OCI-LY1 (cell line): Measurements from ENCODE around the gene PLPPR4.

Source experiments
- H2AFZ ChIP-seq: fragments of 200-600 bp; sonication (generic), shearing (Covaris generic); 2 replicates; pipeline ENCODE4 v1.6.0; 2014; ENCODE audit warnings: antibody characterized with exemption, mild to moderate bottlenecking, low read length
- H3F3A ChIP-seq: fragments of 200-600 bp; sonication (generic), shearing (Covaris generic); 2 replicates; pipeline ENCODE4 v1.6.0; 2014; ENCODE audit warnings: mild to moderate bottlenecking, antibody characterized with exemption, low read length, moderate library complexity; ENCODE audit not compliant: insufficient read depth
- H3K27ac ChIP-seq: fragments of 200-600 bp; sonication (generic); 2 replicates; pipeline ENCODE4 v1.5.1; 2014; ENCODE audit warnings: low read length, mixed run types, mild to moderate bottlenecking, low read depth; ENCODE audit not compliant: poor library complexity, severe bottlenecking
- H3K27me3 ChIP-seq: fragments of 200-600 bp; sonication (generic); 2 replicates; pipeline ENCODE4 v1.6.0; 2014; ENCODE audit warnings: antibody characterized with exemption, mild to moderate bottlenecking, low read length, moderate library complexity; ENCODE audit not compliant: insufficient read depth
- H3K36me3 ChIP-seq: fragments of 200-600 bp; sonication (generic); 2 replicates; pipeline ENCODE4 v1.6.1; 2014; ENCODE audit warnings: mild to moderate bottlenecking, antibody characterized with exemption, low read length, moderate library complexity, mixed read lengths; ENCODE audit not compliant: insufficient read depth
- H3K4me1 ChIP-seq: fragments of 200-600 bp; sonication (generic); 2 replicates; pipeline ENCODE4 v1.5.1; 2014; ENCODE audit warnings: mild to moderate bottlenecking, low read length, moderate library complexity; ENCODE audit not compliant: insufficient read depth, severe bottlenecking
- H3K4me2 ChIP-seq: fragments of 200-600 bp; sonication (generic), shearing (Covaris generic); 2 replicates; pipeline ENCODE4 v1.6.1; 2014; ENCODE audit warnings: low read length
- H3K4me3 ChIP-seq: fragments of 200-600 bp; sonication (generic); 2 replicates; pipeline ENCODE4 v1.5.1; 2014; ENCODE audit warnings: low read length, low read depth, mild to moderate bottlenecking, mixed read lengths; ENCODE audit not compliant: poor library complexity, severe bottlenecking
- H3K79me2 ChIP-seq: fragments of 200-600 bp; shearing (Covaris generic); 2 replicates; pipeline ENCODE4 v1.6.1; 2016; ENCODE audit warnings: mixed run types, low read length, mixed read lengths; ENCODE audit not compliant: insufficient read depth
- H3K9ac ChIP-seq: fragments of 200-600 bp; sonication (generic), shearing (Covaris generic); 2 replicates; pipeline ENCODE4 v1.6.1; 2014; ENCODE audit warnings: mild to moderate bottlenecking, low read length, mixed read lengths
- H3K9me2 ChIP-seq: fragments of 200-600 bp; sonication (generic), shearing (Covaris generic); 2 replicates; pipeline ENCODE4 v1.6.1; 2014; ENCODE audit warnings: low read depth, mild to moderate bottlenecking, low read length, mixed read lengths
- H3K9me3 ChIP-seq: fragments of 200-600 bp; shearing (Covaris generic); 2 replicates; pipeline ENCODE4 v1.6.1; 2014; ENCODE audit warnings: low read length, mixed read lengths
- H4K20me1 ChIP-seq: fragments of 200-600 bp; sonication (generic), shearing (Covaris generic); 2 replicates; pipeline ENCODE4 v1.6.0; 2016; ENCODE audit warnings: mild to moderate bottlenecking, low read length; ENCODE audit not compliant: insufficient read depth
- EZH2 ChIP-seq: fragments of 200-600 bp; sonication (generic), shearing (Covaris generic); IDR thresholded peaks from 2 replicates; pipeline ENCODE4 v1.8.0; 2017; ENCODE audit warnings: borderline replicate concordance, mixed run types, mild to moderate bottlenecking, antibody characterized with exemption, low read length, moderate library complexity, mixed read lengths
- TF ChIP-seq, protein P1 (sequence below): fragments of 200-600 bp; sonication (generic), shearing (Covaris generic); IDR thresholded peaks from 2 replicates; pipeline ENCODE4 v1.5.1; 2017; ENCODE audit warnings: mild to moderate bottlenecking, antibody characterized with exemption, low read length, moderate library complexity, mixed read lengths

PLPPR4 gene

DNA sequence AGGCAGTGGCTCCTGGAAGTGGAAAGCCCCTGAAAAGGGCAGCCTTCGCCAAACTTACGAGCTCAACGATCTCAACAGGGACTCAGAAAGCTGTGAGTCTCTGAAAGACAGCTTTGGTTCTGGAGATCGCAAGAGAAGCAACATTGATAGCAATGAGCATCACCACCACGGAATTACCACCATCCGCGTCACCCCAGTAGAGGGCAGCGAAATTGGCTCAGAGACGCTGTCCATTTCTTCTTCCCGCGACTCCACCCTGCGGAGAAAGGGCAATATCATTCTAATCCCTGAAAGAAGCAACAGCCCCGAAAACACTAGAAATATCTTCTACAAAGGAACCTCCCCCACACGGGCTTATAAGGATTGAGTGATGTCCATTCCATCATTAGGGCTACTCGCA, 42.4 kb downstream of the PLPPR4 start:
- no peak overlapping the region for H3K4me2 ChIP-seq

DNA sequence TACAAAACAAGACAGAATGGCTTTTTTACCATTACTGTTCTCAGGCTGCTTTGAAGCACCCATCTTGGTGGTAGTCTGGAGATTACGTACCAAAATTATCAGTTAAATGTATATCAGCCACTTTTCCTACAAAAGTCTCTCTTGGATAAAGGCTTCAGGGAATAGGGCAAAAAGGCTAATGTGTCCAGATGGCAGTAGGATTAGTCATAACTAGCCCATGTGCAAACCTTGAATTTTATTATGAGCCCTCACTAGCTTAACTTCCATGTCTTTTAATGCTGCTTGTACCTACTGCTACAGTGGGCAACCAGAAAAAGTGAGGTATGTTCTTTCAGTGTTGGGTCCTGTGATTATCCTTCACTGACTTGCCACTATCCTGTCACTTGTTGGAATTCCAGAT, 51.0 kb downstream of the PLPPR4 start:
- H3F3A ChIP-seq, result no peaks in the 10 kb centered on the region
- H3K9ac ChIP-seq, result no peak overlapping the region
- no peak overlapping the region for H2AFZ ChIP-seq
- H4K20me1 ChIP-seq, result no peaks in the 10 kb centered on the region
- H3K27me3 ChIP-seq, result no peaks in the 10 kb centered on the region
- H3K27ac ChIP-seq, result no peak overlapping the region
- TF ChIP-seq, protein P1, sequence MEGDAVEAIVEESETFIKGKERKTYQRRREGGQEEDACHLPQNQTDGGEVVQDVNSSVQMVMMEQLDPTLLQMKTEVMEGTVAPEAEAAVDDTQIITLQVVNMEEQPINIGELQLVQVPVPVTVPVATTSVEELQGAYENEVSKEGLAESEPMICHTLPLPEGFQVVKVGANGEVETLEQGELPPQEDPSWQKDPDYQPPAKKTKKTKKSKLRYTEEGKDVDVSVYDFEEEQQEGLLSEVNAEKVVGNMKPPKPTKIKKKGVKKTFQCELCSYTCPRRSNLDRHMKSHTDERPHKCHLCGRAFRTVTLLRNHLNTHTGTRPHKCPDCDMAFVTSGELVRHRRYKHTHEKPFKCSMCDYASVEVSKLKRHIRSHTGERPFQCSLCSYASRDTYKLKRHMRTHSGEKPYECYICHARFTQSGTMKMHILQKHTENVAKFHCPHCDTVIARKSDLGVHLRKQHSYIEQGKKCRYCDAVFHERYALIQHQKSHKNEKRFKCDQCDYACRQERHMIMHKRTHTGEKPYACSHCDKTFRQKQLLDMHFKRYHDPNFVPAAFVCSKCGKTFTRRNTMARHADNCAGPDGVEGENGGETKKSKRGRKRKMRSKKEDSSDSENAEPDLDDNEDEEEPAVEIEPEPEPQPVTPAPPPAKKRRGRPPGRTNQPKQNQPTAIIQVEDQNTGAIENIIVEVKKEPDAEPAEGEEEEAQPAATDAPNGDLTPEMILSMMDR, result no peak
- no peak for TF ChIP-seq EZH2
- no peaks in the 10 kb centered on the region for H3K36me3 ChIP-seq
- H3K79me2 ChIP-seq, result no peaks in the 10 kb centered on the region
- no peak overlapping the region for H3K4me3 ChIP-seq
- H3K4me2 ChIP-seq, result no peak overlapping the region
- no peaks in the 10 kb centered on the region for H3K4me1 ChIP-seq
- no peaks in the 10 kb centered on the region for H3K9me3 ChIP-seq
- H3K9me2 ChIP-seq, result no peaks in the 10 kb centered on the region

More for the DNA sequence above, 42.4 kb downstream of the PLPPR4 start:
- Histone ChIP-seq H2AFZ (no peak overlapping the region), H3K4me1 (no peaks in the 10 kb centered on the region), H3K4me3 (no peak overlapping the region), H3K27me3 (no peaks in the 10 kb centered on the region), H4K20me1 (no peaks in the 10 kb centered on the region), H3K9me3 (no peaks in the 10 kb centered on the region), H3K9me2 (no peaks in the 10 kb centered on the region), H3K27ac (no peak overlapping the region), H3F3A (no peaks in the 10 kb centered on the region), H3K79me2 (no peaks in the 10 kb centered on the region), H3K9ac (no peak overlapping the region), H3K36me3 (no peaks in the 10 kb centered on the region)
- TF ChIP-seq EZH2, result no peak
- TF ChIP-seq, protein P1, result no peak

DNA sequence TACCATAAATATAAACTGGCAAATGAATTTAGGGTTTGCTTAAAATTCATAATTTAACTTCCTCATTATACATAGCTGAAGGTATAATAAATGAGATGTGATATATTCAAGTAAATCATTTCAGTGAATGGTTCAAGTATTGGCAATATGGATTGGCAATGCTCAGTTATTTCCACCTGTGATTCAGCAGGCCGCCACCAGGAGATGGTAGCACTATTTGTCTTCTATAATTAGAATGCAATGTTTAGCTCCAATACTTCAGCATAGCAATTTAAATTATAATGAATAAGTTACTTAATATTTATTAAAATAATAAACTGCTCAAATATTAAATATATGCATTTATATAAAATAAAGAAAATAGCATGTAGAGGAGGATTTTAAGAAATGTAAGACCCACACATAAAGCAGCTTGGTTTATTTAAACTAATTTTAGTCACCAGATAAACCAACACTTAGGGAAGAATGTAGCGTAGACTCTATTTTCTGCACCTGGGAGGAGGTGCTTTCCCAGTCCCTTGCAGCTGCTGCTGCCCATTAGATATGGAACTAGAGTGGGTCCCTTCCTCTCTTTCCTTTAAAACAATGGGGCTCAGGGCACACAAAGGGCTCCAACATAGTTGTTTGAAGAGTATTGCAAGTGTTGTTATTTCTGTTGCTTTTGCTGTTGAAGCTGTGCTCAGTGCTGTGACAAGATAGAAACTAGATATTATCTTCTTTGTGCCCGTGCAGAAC, 62.1 kb downstream of the PLPPR4 start:
- Histone ChIP-seq H3K36me3 (no peaks in the 10 kb centered on the region), H3K4me3 (no peak overlapping the region), H4K20me1 (no peaks in the 10 kb centered on the region), H3K27ac (no peak overlapping the region), H3K9me2 (no peaks in the 10 kb centered on the region), H3K4me2 (no peak overlapping the region), H3F3A (no peaks in the 10 kb centered on the region), H2AFZ (no peak overlapping the region), H3K79me2 (no peaks in the 10 kb centered on the region), H3K4me1 (no peaks in the 10 kb centered on the region), H3K9me3 (no peaks in the 10 kb centered on the region), H3K27me3 (no peaks in the 10 kb centered on the region), H3K9ac (no peak overlapping the region)
- TF ChIP-seq EZH2, result no peak
- TF ChIP-seq, protein P1, result no peak
